ENCODE data around the gene CLK1.

GRCh38 chr2:200820573-200821234 is 43.8 kb downstream of the CLK1 start:
- TF ChIP-seq CTCF (IDR thresholded peaks at IDR 0.05) = no peak
- no peak for TF ChIP-seq POLR2A (IDR thresholded peaks at IDR 0.05)

All from adrenal gland (tissue), 5 donors.